ENCODE measurements around the gene SERINC2. TPM values are rescaled to one million over a fixed set of nuclear protein-coding genes. Genes with fewer than 3 reads are reported as not detected.

The SERINC2 gene
- total and polyA plus RNA-seq, 4 donors: 4.9 to 66.4 (median 38.7) TPM

- H3K9ac ChIP-seq (ENCODE audit: low read depth in 1 of 2, low read length in 2 of 2): no peak overlapping the region
- no peaks in the 10 kb centered on the region for H3K27me3 ChIP-seq (ENCODE audit: control insufficient read depth in 4 of 4, insufficient read depth in 4 of 4, low read length in 3 of 4)
- 88% methylated on average over 11 of the region's 11 CpGs for WGBS
- H3K4me3 ChIP-seq (ENCODE audit: low read depth in 1 of 3, low read length in 3 of 3): no peak overlapping the region
- peaks cover 0 to 11% (median 2%) of the 10 kb centered on the region in 4 donors for H3K36me3 ChIP-seq (ENCODE audit: control insufficient read depth in 4 of 4, insufficient read depth in 3 of 4, low read depth in 1 of 4, low read length in 3 of 4)
- TF ChIP-seq NR2F2 (IDR thresholded peaks at IDR 0.05) (no peak), HNF4A (conservative IDR thresholded peaks at IDR 0.05) (no peak), RAD21 (IDR thresholded peaks at IDR 0.05) (no peak), TAF1 (conservative IDR thresholded peaks at IDR 0.05) (no peak), JUND (IDR thresholded peaks at IDR 0.05) (no peak), YY1 (IDR thresholded peaks at IDR 0.05) (no peak), ATF3 (IDR thresholded peaks at IDR 0.05) (no peak), HNF4G (IDR thresholded peaks at IDR 0.05) (no peak), REST (IDR thresholded peaks at IDR 0.05) (no peak), FOXA2 (IDR thresholded peaks at IDR 0.05) (no peak)
- TF ChIP-seq, protein P1, sequence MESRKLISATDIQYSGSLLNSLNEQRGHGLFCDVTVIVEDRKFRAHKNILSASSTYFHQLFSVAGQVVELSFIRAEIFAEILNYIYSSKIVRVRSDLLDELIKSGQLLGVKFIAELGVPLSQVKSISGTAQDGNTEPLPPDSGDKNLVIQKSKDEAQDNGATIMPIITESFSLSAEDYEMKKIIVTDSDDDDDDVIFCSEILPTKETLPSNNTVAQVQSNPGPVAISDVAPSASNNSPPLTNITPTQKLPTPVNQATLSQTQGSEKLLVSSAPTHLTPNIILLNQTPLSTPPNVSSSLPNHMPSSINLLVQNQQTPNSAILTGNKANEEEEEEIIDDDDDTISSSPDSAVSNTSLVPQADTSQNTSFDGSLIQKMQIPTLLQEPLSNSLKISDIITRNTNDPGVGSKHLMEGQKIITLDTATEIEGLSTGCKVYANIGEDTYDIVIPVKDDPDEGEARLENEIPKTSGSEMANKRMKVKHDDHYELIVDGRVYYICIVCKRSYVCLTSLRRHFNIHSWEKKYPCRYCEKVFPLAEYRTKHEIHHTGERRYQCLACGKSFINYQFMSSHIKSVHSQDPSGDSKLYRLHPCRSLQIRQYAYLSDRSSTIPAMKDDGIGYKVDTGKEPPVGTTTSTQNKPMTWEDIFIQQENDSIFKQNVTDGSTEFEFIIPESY (IDR thresholded peaks at IDR 0.05): no peak
- TF ChIP-seq, protein P2, sequence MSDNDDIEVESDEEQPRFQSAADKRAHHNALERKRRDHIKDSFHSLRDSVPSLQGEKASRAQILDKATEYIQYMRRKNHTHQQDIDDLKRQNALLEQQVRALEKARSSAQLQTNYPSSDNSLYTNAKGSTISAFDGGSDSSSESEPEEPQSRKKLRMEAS (IDR thresholded peaks at IDR 0.05): no peak
- H3K4me1 ChIP-seq (ENCODE audit: control insufficient read depth in 4 of 4, insufficient read depth in 4 of 4, low read length in 3 of 4): no peaks in the 10 kb centered on the region
- H3K9me3 ChIP-seq (ENCODE audit: control insufficient read depth in 4 of 4, low read length in 3 of 4): no peaks in the 10 kb centered on the region
- no peak overlapping the region for H3K27ac ChIP-seq (ENCODE audit: low read depth in 1 of 2, low read length in 2 of 2)
- no peak for DNase-seq (ENCODE audit: low spot score)
These were observed 24.5 kb downstream of the SERINC2 start for GRCh38 chr1:31437433-31438037.

- H3K9me3 ChIP-seq (ENCODE audit: control insufficient read depth in 4 of 4, low read length in 3 of 4): no peaks in the 10 kb centered on the region
- no peak overlapping the region for H3K27ac ChIP-seq (ENCODE audit: low read depth in 1 of 2, low read length in 2 of 2)
- DNase-seq (ENCODE audit: low spot score): no peak
- WGBS: 91% methylated on average over 3 of the region's 3 CpGs
- H3K27me3 ChIP-seq (ENCODE audit: control insufficient read depth in 4 of 4, insufficient read depth in 4 of 4, low read length in 3 of 4): no peaks in the 10 kb centered on the region
- H3K4me1 ChIP-seq (ENCODE audit: control insufficient read depth in 4 of 4, insufficient read depth in 4 of 4, low read length in 3 of 4): peaks cover 0 to 2% (median 0%) of the 10 kb centered on the region in 4 donors
- TF ChIP-seq CTCF (IDR thresholded peaks at IDR 0.05; ENCODE audit: low read depth, low read length, missing input control) (no peak), JUND (IDR thresholded peaks at IDR 0.05) (no peak), FOXA2 (IDR thresholded peaks at IDR 0.05) (no peak), YY1 (IDR thresholded peaks at IDR 0.05) (no peak), REST (IDR thresholded peaks at IDR 0.05) (no peak), NR2F2 (IDR thresholded peaks at IDR 0.05) (no peak), RXRA (IDR thresholded peaks at IDR 0.05) (no peak), HNF4A (conservative IDR thresholded peaks at IDR 0.05) (no peak), TAF1 (conservative IDR thresholded peaks at IDR 0.05) (no peak), EGR1 (IDR thresholded peaks at IDR 0.05; ENCODE audit: low read depth in 2 of 2) (no peak), GABPA (IDR thresholded peaks at IDR 0.05 in 1 of 2, conservative IDR thresholded peaks at IDR 0.05 in 1 of 2) (no peak)
- TF ChIP-seq, protein P1 (IDR thresholded peaks at IDR 0.05): no peak
- TF ChIP-seq, protein P2 (IDR thresholded peaks at IDR 0.05): no peak
- no peaks in the 10 kb centered on the region for H3K36me3 ChIP-seq (ENCODE audit: control insufficient read depth in 4 of 4, insufficient read depth in 3 of 4, low read depth in 1 of 4, low read length in 3 of 4)
- H3K4me3 ChIP-seq (ENCODE audit: low read depth in 1 of 3, low read length in 3 of 3): no peak overlapping the region
- H3K9ac ChIP-seq (ENCODE audit: low read depth in 1 of 2, low read length in 2 of 2): no peak overlapping the region
These were observed 26.3 kb downstream of the SERINC2 start for GRCh38 chr1:31439276-31439675.

All from liver (tissue), 9 donors.